HPDE6-E6E7 (cell line): Measurements from ENCODE around the gene SUSD5.
"Not testable (repeated sequence)": the region's sequence is repeated elsewhere in the genome, so short reads cannot be mapped to it uniquely, and the experiment has no call there.

Experiments used
- DNase-seq: peaks from one replicate; pipeline ENCODE4 v3.0.0; 2011; ENCODE audit warnings: missing footprints; ENCODE audit errors: extremely low spot score

The SUSD5 gene

DNA sequence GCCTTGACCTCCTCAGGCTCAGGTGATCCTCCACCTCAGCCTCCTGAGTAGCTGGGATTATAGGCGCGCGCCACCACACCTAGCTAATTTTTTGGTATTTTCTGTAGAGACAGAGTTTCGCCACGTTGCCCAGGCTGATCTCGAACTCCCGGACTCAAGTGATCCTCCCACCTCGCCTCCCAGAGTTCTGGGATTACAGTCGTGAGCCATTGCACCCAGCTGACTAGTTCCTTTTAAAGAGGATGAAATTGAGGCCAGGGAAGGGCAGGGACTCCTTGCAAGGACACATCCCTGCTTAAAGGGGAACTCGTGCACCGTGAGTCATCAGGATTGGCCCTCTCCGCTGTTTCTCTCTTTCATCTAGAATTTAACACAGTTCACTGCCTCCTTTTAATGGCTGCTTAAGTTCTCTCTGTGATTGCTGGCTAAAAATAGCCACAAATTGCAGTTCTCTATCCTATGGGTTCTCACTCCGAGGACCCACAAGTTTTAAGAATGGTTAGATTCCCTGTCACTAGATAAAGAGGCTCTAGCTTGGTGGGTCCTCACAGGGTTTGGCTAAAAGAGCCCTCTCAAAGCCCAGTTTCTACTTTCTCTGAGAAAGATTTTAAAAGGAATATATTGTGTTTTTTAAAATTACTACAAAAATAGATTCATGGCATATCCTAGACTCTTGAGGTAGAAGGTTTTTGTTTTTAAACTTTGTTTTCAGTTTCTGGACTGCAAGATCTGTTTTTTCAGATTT is 103.4 kb downstream of the SUSD5 start:
- DNase-seq = peak; percentile 14

DNA sequence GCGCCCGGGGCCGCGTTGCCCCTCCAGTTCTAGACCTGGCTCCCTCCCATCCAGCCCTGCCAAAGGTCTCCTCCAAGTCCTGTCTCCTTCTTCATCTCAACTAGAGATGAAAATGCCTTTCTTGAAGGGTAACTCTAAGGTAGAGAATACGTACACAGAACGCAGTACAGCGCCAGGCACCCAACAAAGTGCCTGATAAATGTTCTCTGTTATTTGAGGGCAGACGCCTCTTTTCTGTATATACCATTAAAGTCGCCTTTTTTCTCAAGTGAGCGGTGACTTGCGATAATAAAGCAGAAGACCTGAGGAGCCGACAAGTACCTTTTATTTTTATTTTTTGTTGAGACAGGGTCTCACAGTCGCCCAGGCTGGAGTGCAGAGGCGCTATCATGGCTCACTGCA is 104.0 kb downstream of the SUSD5 start:
- DNase-seq = no peak

DNA sequence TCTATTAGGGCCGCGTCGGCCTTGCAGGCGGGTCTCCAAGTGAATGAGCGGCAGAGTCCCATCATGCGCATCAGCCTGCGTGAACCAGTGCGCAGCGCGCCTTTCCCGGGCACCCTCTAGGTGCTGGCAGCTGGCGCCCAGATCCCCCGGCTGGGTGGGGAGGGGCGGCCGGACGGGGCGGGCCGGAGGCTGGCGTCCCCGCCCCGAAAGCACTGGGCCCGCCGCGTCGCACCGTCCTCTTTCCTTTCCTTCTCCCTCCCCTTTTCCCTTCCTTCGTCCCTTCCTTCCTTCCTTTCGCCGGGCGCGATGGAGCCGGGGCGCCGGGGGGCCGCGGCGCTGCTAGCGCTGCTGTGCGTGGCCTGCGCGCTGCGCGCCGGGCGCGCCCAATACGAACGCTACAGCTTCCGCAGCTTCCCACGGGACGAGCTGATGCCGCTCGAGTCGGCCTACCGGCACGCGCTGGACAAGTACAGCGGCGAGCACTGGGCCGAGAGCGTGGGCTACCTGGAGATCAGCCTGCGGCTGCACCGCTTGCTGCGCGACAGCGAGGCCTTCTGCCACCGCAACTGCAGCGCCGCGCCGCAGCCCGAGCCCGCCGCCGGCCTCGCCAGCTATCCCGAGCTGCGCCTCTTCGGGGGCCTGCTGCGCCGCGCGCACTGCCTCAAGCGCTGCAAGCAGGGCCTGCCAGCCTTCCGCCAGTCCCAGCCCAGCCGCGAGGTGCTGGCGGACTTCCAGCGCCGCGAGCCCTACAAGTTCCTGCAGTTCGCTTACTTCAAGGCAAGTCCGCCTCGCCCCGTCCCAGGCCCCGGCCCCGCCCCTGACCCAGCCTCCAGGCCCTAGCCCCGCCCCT is 104.6 kb downstream of the SUSD5 start, which contains the start of gene CRTAP:
CRTAP (plus strand) TSS at position 243 of the 850 bp plus-strand sequence; CDS start at position 307, 64 bp downstream.
- DNase-seq = peak; percentile 43

DNA sequence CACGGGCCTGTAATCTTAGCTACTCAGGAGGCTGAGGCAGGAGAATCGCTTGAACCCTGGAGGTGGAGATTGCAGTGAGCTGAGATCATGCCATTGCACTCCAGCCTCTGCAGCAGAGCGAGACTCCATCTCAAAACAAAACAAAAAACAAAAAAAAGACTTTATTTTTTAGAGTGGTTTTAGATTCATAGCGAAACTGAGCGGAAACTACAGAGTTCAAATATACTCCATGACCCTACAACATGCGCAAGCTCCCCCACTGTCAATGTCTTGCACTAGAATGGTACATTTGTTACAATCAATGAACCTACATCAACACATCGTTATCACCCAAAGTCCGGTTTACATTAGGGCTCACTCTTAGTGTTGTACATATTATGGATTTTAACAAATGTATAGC is 107.0 kb downstream of the SUSD5 start:
- DNase-seq = no peak

DNA sequence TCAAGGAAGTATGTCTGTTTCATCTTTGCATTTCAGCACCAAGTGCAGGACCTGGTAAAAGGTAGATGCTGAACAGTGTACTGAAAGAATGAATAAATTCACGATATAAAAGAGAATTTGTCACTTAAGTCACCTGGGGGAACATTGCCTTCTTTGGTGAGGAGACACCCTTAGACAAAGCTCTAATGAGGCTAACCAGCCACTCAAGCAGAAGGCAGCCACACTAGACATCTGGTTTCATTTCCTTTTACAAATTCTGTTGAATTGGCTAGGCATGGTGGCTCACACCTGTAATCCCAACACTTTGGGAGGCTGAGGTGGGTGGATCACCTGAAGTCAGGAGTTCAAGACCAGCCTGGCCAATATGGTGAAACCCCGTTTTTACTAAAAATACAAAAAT is 111.8 kb downstream of the SUSD5 start:
- DNase-seq = not testable (repeated sequence)

DNA sequence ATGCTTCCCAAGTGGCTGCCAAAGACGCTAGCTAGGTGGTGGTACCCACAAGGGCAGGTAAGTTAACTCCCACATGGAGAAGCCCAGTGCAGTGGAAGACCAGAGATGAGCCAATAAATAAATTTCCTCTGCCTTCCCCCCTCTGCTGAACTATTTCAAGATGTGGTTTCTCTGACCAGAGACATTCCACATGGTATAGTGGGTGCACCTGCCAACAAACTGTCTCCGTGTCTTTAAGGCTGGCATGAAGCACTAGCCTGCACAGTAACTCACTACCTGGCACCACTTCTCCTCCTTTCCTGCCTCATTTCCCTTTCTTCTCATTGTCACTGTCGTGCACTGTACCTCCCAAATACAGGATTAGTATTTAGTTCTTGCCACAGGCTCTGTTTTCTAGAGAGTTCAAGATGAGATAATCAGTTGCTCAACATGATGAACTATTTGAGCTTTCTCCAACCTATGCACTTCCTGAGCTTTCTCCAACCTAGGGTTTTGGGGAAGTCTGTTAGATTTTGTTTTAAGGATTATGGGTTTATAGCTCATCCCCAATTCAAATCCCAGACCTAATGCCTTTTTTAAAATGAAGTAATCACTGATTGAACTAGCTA is 113.2 kb downstream of the SUSD5 start:
- no peak for DNase-seq

DNA sequence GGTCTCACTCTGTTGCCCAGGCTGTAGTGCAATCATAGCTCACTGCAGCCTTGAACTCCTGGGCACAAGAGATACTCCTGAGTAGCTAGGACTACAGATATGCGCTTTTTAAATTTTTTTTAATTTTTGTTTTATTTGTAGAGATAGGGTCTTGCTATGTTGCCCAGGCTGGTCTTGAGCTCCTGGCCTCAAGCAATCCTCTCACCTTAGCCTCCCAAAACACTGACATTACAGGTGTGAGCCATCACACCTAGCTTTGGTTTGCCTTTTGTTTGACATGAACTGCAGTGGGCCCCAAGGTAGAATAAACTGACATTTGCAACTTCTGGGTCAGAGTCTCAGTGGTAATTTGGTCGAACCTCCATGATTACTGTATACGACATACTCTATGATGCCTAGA is 113.8 kb downstream of the SUSD5 start:
- DNase-seq = no peak

DNA sequence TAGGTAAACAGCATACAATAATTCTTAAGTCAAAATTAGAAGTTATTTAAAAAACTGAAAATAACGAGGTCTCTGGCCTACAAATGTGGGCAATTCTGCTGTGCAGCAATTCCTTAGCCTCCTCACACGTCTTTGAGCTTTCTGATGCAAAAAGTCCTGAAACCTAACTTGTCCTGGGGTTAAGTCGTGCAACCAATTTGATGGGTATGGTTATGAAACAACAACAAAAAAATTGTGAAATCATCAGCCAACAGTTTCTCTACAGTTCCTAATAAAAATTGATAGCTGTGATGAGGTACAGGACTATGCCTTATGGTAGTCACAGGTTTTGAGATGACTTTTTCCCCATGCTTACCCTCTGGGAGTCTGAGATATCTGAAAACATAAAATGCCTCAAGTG is 115.1 kb downstream of the SUSD5 start:
- no peak for DNase-seq

DNA sequence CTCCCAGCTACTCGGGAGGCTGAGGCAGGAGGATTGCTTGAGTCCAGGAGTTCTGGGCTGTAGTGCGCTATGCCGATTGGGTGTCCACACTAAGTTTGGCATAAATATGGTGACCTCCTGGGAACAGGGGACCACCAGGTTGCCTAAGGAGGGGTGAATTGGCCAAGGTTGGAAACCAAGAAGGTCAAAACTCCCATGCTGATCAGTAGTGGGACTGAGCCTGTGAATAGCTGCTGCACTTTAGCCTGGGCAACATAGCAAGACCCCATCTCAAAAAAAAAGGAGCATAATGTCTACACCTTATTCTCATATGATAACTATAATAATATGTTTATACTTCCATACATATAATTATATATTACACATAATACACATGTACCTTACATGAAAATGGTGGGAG is 115.6 kb downstream of the SUSD5 start:
- DNase-seq = no peak

DNA sequence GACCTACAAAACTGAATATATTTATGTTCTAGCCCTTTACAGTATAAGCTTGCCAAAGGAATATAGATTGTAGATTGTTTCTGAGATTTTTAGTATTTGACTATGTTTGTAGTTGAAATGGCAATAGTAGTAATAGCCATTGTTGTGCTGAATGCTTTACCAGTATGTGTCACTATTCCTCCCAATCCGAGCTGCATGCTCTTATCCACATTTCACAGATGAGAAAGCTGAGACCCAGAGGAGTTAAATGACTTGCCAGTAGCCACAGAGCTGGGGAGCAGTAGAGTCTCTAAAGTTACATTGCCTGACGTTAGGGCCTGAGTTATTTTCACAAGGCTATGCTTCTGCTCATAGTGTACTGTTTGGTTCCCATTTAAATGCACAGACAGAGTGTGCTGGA is 118.4 kb downstream of the SUSD5 start:
- no peak for DNase-seq
